ENCODE measurements around the gene JAG2.

GRCh38 chr14:105150026-105150367 is 18.6 kb downstream of the JAG2 start:
- no peak for TF ChIP-seq CTCF (IDR thresholded peaks at IDR 0.05)
- TF ChIP-seq POLR2A (IDR thresholded peaks at IDR 0.05) = no peak
